ENCODE measurements around the gene CBLB.

- TF ChIP-seq CTCF (IDR thresholded peaks at IDR 0.05) (no peak), POLR2A (IDR thresholded peaks at IDR 0.05) (no peak)
These were observed 262.8 kb downstream of the CBLB start for GRCh38 chr3:105606016-105606415.
